Measurements from ENCODE around the gene MFSD12.
"Not testable (repeated sequence)": the region's sequence is repeated elsewhere in the genome, so short reads cannot be mapped to it uniquely, and the experiment has no call there.

Gene MFSD12

DNA sequence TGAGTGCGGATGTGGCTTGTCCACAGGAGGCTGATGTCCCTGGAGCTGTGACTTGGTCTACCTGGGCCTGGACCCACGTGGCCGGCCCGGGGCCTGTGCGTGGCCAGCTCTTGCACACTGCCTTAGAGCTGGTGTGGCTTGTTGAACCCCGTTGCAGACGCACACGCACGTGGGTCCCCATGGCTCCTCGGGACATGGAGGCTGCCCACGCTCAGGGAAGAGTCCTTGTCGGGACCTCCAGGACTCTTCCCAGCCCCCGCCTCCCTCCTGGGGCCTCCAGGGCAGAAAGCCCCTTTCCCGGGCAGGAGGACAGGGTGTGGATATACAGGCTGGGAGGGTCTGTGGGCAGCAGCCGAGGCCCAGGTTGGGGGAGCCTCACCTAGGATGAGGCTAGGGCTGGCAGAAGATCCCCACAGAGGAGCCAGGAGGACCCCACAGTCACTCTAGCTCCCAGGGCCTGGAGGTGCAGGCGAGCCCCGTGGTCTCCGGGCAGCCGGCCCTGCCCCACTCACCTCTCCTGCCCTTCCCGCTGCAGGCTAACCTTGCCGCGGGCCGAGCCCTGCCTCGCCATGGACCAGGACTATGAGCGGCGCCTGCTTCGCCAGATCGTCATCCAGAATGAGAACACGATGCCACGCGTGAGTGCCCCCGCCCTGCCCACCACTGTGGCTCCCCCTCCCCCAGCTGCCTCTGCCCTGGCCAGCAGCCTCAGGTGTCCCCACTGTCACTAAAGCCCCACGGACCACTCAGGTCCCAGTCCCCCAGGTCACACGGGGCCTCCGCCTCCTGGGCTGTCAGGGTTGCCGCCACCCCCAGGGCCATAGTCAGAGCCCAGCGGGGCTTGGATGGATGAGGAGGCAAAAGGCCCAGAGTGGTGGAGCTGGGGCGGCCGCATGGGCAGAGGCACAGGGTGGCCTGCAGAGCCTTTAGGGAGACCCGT lies 34.7 kb downstream of the MFSD12 start:
- DNase-seq (ENCODE audit: low spot score) = no peak

DNA sequence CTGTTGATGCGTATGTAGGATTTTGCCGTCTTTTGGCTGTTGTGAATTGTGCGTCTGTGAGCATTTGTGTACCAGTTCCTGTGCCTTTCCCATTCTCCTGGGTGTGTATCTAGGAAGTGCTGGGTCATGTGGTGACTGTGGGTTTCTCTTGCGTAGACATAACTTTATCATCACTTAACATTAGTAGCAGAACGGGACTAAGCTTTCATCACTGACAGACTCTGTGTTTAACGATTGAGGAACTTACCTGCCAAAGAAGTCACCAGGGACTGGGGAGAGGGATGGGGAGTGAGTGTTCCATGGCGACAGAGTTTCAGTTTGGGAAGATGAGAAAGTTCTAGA lies 36.3 kb downstream of the MFSD12 start:
- no peak for DNase-seq (ENCODE audit: low spot score)

DNA sequence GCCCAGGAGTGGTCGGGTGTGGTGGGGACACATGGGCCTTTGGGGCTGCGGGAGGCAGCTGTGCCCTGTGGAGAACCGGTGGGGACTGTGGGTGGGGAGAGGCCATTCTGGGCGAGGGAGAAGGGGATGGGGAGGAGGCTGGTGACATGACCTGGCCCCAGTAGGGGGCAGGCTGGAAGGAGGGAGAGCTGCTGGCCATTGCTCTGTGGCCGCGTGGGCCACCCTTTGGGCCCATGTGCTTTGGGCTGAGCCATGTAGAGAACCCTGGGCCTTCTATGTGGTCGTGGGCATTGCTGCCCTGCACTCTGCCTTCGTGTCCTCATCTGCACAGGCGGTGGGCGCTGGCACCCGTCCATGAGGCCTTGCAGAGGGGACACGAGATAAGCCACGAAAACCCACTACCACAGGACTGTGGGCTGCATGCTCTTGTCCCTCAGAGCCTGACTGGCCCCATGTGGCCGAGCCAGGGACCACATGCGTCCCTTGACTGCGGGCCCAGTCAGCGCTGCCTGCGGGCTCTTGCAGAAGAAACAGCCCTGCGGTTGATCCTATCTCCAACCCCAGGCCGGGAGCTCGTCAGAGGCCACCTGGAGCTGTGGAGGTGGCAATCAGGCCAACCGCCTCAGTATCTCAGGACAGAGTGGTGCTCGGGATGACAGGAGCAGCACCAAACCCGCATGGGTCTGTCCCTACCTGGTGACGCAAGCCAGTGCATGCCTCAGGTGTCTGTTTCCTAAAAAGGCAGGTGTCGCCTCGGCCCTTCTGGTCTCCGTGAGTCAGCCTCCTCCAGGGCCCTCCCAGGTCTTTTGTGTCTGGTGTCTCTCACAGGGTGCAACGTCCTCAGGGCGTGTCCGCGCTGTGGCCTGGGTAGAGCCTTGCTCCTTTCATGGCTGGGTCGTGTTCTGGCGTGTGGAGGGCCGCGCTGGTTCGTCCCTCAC lies 37.0 kb downstream of the MFSD12 start:
- DNase-seq (ENCODE audit: low spot score) = no peak

DNA sequence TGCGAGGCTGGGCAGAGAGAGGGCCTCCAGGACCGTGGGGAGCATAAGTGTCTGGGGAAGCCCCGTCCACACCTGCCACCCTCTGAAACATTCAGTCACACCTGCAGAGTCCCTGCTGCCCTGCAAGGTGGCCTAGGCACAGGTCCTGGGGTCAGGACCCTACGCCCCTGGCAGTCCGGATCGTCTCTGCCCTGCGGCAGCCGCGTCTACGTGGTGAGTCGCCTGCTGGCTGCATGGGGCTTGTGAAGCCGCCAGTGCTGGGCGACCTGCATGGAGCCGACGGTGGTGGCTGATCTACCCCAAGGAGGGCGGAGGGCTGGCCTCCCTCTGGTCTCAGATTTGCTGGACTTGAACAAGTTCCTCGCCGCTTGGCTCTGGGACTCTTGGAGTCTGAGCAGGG lies 38.3 kb downstream of the MFSD12 start:
- DNase-seq (ENCODE audit: low spot score) = no peak

DNA sequence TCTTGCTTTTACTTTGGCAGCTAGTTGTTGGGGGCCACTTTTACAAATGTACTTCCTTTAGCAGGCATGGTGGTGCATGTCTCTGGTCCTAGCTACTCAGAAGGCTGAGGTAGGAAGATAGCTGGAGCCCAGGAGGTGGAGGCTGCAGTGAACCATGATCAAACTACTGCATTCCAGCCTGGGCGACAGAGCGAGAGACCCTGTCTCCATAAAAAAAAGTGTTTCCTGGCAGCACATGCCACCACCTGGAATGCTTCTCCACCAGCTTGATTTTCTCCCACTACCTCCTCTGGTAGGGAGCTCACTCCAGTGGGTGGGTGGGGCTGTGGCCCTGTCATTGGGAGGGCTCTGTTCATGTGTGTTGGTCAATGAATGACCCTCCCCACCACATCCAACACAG lies 38.7 kb downstream of the MFSD12 start:
- DNase-seq (ENCODE audit: low spot score) = no peak

DNA sequence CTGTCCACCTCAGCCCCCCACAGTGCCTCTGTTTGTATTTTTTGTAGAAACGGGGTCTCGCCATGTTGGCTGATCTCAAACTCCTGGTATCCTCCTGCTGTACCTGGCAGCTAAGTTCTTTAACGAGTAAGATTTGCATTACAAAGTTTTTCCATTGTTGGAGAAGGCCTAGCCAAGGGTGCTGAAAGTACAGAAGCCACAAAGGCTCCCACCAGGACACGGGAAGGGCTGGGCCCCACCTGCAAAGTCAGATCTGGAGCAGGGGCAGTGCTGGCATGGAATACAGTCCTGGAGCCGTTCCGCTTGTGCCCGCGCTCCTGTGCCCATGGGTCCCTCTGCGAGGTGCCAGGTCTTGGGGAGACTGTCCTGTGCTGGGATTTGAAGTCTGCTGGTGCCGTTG lies 39.1 kb downstream of the MFSD12 start:
- DNase-seq (ENCODE audit: low spot score) = no peak

DNA sequence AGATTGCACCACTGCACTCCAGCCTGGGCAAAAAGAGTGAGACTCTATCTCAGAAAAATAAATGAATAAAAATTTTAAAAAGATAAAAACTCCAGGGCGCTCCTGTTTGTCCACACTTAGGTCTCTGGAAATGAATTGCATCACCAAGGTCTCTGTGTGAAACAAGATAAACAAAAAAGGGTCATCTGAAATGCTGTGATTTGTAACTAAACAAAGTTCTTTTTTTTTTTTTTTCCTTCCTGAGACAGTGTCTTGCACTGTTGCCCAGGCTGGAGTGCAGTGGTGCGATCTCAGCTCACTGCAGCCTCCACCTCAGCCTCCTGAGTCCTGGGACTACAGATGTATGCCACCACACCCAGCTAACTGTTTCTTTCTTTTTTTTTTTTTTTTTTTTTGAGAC lies 39.7 kb downstream of the MFSD12 start:
- no peak for DNase-seq (ENCODE audit: low spot score)

DNA sequence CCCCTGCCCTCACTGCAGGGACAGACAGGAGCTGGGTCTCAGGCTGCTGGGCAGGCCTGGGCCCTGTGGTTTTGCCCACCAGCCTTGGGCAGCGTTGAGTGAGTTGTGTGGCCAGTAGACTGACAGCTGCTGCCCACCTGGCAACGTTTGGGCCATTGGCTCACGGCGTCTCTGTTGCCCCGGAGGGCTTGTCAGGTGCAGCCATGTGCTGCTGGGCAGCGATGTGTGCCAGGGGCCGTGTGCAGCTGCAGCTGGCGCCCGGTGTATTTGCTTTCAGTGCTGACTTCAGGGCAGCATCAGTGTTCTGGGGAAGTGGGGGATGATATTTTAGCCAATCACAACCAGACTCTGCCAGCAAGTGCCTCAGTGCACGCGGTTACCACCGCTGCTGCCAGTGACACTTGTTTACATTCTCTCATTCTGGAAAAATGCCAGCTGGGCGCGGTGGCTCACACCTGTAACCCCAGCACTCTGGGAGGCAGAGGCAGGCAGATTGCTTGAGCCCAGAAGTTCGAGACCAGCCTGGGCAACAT lies 40.6 kb downstream of the MFSD12 start:
- no peak for DNase-seq (ENCODE audit: low spot score)

DNA sequence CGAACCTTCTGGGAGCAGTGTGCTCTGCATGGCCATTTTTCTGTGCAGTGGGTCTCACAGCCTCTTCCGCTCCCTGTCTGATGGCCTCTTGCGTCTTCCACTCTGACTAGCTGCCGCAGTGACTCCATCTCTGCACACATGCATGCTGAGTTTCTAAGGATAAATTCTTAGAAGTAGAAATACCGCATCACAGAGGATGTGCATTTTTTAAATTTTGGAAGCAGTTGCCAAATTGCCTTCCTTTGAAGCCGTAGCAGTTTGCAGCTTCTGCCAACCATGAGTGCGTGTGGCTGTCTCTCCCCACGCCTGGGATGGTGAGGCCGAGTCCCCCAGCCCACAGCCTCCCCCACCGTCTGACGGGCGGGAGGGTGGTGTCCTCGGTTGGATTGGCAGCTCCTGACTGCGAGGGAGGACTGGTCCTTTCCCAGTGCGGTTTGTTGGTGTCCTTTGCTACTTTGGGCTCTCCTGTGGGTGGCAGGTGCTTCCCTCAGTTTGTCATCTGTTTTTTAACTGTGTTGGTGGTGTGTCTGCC lies 41.4 kb downstream of the MFSD12 start:
- DNase-seq (ENCODE audit: low spot score) = peak; percentile 65

DNA sequence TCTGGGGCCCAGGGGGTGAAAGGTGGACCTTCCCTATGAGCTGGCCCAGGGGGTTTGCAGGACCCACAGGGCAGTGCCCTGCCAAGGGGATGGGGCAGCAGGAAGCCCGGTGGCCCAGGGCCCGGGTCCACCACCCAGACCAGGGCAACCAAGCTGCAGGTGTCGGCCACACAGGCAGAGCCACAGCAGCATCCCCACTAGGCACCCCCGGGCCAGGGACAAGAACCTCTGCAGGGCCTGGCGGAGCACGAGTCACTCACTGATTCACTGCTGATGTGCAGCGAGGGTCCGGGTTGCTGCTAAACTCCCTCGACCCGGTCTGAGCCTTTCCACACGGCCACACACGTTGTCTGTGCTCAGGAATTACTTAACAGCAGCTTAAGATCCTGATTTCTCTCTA lies 42.5 kb downstream of the MFSD12 start:
- DNase-seq (ENCODE audit: low spot score) = no peak

DNA sequence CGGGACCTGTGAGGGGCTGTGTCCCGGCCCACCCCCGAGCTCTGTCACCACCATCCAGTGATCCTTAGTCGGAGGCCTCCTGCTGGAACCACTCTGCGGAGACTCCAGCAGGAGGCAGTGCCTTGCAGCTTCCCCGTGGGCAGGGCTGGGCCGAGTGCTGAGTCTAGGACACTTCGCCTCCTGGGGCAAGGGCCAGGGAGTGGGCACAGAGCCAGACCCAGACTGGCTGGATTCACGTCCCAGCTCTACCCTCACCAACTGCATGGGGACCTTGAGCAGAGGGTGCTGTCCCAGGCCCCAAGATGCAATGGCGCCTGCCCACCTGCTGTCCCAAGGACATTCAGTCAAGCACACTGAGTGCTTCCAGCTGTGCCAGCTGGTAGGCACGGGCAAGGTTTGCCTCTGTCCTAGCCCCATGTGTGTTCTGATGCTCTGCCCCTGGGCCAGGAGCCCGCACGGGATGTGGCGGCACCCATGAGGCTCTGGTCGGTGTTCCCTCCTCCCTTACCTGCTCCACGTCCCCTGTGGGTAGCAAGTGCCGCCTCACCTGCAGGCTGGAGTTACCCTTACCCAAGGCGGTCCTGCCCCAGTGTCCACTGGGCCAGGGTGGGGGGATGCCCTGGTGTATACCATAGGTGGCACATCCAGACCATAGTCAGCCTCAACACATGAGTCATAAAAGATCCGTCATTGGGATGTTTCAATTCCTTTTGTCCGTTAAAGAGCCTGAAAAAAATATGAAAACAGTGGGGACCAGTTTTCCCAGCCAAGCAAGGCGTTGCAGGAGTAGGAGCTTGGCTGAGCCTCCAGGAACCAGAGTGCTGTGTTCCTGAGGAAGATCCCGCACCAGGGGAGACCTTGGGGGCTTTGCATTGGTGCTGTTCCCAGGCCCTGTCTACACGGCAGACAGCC lies 43.9 kb downstream of the MFSD12 start:
- no peak for DNase-seq (ENCODE audit: low spot score)

DNA sequence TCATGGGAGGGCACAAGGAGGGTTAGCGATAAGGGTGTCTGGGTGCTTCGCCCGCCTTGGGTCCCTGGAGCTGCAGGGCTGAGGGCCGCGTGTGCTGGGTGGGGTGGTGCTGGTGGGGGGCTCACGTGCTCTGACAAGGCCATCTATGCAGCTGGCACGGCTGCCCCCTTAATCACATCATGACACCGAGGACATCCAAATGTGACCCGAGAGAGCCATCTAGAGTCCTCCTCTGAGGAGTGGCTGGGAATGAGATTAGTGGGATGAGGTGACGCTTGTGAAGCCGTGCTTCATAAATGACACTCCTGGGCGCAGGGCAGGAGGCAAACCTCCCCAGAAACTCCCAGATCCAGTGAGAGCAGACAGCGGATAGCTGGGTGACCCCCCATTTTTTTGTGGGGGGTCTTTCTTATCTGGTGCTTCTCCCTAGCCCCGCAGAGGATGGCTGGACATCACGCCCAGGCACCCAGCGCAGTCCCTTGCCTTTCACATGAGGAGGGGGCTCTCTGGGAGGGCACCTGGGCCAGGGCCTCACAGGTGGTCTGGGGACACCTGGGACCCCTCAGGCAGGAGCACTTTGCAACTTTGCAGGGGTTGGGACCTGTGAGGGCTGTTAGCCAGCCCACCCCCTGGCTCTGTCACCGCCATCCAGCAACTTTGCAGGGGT lies 44.7 kb downstream of the MFSD12 start:
- DNase-seq (ENCODE audit: low spot score) = no peak

DNA sequence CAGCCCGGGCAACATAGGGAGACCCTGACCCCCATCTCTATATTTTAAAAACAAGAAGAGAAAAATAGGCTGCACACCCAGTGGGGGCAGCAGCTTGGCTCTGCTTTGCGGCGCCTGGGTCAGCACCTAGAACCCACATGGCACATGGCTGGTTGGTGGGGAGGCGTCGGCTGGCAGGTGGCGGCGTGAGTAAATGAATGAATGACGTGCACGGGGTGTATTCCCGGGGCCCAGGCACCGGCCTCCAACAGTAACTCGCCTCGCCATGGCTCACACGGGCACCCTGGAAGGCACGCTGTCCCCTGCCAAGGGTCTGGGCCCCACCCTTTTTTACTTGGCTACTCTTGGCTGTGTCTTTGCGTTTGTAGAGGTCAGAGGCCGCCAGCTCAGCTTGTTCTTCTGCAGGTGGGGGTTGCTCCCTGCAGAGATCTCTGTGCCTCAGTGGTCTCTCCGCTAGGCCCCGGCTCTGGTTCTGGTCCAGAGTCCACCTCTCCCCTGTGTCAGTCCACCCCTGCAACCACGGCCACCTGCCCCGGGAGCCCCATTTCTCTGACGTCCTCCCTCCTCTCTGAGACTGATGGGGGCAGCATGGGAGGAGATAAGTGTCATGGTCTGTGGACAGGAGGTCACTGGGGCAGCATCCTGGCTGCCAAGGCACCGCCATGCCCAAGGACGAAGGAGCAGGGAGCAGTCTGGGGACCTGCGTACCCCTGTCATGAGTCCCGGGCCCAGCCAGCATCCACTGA lies 45.7 kb downstream of the MFSD12 start:
- DNase-seq (ENCODE audit: low spot score) = no peak

DNA sequence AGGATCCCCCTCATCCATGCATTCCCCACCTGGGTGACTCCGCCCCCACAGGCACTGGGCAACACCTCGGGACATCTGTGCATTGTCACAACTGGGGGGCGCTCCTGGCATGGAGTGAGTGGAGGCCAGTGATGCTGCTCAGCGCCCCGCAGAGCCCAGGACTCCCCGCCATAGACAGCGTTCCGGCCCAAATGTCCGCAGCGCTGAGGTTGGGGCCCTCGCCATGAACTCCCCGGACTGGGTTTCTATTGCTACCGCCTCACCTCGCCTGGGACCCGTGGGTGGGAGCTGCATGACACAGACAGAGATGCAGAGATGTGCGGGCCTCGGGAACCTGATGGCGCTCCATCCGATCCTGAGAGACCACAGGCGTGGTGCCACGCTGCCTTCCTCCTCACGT lies 46.7 kb downstream of the MFSD12 start:
- no peak for DNase-seq (ENCODE audit: low spot score)

DNA sequence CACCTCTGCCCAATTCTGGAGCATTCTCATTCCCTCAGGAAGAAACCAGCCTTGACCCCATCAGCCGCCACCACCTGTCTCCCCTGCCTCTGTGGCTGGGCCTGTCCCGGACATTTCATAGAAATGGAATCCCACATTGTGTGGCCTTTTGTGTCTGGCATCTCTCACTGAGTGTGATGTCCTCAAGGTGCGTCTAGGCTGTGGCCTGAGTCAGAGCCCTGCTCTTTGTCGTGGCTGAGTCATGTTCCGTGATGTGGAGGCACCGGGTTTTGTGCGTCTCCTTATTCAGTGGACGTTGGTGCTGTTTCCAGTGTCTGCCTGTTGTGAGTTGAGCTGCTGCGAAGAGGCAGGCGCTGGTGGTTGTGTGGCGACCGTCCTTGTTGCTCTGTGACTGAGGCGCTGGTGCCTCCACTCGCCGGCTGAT lies 47.8 kb downstream of the MFSD12 start:
- DNase-seq (ENCODE audit: low spot score) = peak; percentile 71

DNA sequence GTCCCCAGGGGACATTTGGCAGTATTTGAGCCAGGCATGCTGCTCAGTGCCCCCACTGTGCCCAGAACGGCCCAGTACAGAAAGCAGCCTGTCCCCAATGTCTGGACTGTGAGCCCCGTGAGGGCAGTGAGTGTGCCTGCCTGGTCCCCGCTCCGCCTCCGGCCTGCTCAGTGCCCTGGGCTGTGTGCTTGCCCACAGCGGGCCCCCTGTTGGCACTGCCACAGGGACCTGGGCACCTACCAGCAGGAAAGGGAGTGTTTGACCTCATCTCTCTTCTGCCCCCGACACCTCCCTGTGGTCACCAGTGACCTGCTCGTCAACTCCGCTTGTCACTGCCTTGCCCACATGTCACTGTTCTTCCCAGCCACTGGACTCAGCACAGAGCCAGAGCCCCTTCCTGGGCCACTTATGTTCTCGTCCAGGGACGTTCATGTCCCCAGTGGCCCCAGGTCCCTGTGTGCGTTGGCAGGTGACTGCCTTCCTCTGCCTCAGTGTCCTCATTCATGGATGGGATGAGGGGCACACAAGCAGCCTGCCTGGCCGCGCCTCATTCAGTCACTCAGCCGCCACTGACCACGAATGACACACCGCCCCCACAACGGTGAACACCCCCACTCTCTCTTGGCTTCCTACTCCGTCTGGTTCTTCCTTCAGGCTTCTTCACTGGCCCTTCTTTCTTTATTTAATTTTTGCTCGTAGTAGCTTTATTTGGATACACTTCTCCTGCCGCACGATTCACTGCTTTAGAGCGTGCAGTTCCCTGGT lies 48.4 kb downstream of the MFSD12 start:
- no peak for DNase-seq (ENCODE audit: low spot score)

DNA sequence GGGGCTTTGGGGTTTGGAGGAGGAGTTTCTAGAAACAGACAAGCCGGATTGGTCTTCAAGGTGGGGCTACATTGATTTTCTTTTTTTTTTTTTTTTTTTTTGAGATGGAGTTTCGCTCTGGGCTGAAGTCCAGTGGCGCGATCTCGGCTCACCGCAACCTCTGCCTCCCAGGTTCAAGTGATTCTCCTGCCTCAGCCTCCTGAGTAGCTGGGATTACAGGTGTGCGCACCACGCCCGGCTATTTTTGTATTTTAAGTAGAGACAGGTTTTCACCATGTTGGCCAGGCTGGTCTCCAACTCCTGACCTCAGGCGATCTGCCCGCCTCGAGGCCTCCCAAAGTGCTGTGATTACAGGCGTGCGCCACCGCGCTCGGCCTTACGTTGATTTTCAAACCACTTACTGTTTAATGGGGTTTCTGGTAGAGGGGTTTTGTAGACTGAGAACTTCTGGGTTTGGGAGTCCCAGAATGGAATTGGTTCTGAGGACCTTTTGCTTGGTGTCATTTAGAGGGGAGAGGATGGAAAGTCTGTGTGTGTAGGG lies 49.2 kb downstream of the MFSD12 start:
- not testable (repeated sequence) for DNase-seq (ENCODE audit: low spot score)

DNA sequence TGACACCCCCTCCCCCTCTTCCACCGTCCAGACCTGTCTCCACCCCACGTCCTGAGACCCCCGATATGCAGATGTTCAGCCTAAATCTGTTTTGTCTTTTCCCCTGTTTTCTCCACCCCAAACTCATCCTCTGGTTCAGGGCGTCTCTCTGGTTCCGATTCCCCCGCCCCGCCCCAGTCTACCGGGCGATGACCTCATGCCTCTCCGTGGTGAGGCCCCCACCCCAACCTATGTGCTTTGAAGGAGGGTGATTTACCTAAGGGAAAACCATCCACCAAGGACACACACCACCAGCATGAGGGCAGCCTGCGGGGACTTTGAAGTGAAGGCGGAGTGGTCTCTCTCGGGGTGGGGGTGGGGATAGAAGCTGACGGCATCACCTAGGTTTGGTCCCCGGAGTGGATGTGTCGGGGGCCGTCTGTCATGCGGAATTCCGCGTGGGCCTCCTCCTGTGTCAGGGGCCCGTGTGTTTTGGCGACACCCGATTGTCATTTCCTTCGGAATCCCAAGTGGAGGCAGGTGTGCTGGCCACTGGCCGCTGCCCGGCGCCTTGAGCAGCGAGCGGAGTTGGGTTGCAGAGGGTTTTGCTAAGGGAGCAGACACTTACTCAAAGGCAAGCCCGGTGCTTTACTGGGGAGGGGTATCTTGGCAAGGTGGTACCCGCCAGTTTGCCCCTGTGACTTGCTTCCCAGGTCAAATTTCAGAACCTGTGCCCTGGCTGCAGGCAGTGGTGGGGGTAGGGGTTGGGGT lies 49.8 kb downstream of the MFSD12 start:
- DNase-seq (ENCODE audit: low spot score) = no peak

Data from AG08396 (cell line).